ENCODE results near the gene UCHL1.
"Not testable (repeated sequence)": the region's sequence is repeated elsewhere in the genome, so short reads cannot be mapped to it uniquely, and the experiment has no call there.

Gene UCHL1

GRCh38 chr4:41296995-41297394 is 40.3 kb downstream of the UCHL1 start:
- no peak for DNase-seq

- DNase-seq = no peak
Measured at GRCh38 chr4:41297832-41298231, 41.1 kb downstream of the UCHL1 start.

GRCh38 chr4:41299486-41299885 is 42.8 kb downstream of the UCHL1 start:
- no peak for DNase-seq

GRCh38 chr4:41301137-41301536 is 44.4 kb downstream of the UCHL1 start:
- no peak for DNase-seq

GRCh38 chr4:41303372-41304118 is 46.8 kb downstream of the UCHL1 start:
- DNase-seq = no peak

- DNase-seq = no peak
Measured at GRCh38 chr4:41304221-41304620, 47.5 kb downstream of the UCHL1 start.

DNA sequence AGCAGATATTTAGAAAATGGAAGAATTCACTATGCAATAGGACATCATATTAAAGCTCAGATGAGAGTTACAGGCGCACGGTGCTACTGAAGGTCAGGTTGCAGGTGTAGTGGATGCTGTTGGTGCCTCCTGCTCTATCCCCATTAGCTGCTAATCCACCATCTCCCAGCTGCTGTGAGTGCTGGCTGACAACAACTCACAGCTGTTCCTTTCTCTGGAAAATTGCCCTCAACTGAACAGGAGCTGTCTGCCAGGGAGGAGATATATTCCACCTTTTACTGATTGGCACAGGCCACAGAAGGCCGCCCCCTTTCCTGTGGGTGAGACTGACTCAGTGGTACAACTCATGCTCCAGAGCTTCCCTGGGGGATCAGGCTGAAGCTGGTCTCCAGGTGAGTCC is 48.7 kb downstream of the UCHL1 start:
- no peak for DNase-seq

- DNase-seq = no peak
Measured at GRCh38 chr4:41307638-41308037, 50.9 kb downstream of the UCHL1 start.

GRCh38 chr4:41308398-41308797 is 51.7 kb downstream of the UCHL1 start:
- no peak for DNase-seq

GRCh38 chr4:41315426-41315825 is 58.7 kb downstream of the UCHL1 start:
- not testable (repeated sequence) for DNase-seq

- no peak for DNase-seq
Measured at GRCh38 chr4:41315862-41316261, 59.1 kb downstream of the UCHL1 start.

Data from GDM1 (cell line).